DND-41 (cell line): Measurements from ENCODE around the gene EPHB4.

ENCODE experiments used
- EZH2 ChIP-seq: IDR thresholded peaks from 3 replicates; pipeline ENCODE4 v1.6.1; 2012; ENCODE audit warnings: borderline replicate concordance, low read depth, mild to moderate bottlenecking, moderate library complexity, low read length, inconsistent platforms; ENCODE audit not compliant: severe bottlenecking
- TF ChIP-seq, protein P1 (sequence below): IDR thresholded peaks from 2 replicates; pipeline ENCODE4 v1.5.1; 2012; ENCODE audit warnings: borderline replicate concordance, low read length, moderate library complexity, mild to moderate bottlenecking; ENCODE audit not compliant: poor library complexity, severe bottlenecking; ENCODE audit errors: extremely low read depth

DNA sequence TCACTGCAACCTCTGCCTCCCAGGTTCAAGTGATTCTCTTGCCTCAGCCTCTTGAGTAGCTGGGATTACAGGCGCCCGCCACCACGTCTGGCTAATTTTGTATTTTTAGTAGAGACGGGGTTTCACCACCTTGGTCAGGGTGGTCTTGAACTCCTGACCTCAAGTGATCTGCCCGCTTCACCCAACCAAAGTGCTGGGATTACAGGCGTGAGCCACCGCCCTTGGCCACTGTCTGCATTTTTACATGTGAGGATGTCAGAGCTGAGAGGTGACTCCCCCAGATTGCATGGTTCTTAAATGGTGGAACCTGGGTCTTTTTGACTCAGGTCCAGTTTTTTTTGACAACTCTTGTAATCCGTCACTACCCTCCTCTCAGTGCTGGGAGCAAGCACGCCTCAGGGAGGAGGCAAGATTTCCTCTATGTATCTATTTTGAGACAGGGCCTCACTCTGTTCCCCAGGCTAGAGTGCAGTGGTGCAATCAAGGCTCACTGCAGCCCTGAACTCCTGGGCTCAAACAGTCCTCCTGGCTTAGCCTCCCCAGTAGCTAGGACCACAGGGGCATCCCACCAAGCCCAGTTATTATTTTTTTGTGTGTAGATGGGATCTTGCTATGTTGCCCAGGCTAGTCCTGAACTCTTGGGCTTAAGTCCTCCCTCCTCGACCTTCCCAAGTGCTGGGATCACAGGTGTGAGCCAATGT, 46.4 kb upstream of the EPHB4 start:
- TF ChIP-seq, protein P1, sequence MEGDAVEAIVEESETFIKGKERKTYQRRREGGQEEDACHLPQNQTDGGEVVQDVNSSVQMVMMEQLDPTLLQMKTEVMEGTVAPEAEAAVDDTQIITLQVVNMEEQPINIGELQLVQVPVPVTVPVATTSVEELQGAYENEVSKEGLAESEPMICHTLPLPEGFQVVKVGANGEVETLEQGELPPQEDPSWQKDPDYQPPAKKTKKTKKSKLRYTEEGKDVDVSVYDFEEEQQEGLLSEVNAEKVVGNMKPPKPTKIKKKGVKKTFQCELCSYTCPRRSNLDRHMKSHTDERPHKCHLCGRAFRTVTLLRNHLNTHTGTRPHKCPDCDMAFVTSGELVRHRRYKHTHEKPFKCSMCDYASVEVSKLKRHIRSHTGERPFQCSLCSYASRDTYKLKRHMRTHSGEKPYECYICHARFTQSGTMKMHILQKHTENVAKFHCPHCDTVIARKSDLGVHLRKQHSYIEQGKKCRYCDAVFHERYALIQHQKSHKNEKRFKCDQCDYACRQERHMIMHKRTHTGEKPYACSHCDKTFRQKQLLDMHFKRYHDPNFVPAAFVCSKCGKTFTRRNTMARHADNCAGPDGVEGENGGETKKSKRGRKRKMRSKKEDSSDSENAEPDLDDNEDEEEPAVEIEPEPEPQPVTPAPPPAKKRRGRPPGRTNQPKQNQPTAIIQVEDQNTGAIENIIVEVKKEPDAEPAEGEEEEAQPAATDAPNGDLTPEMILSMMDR: no peak
- no peak for TF ChIP-seq EZH2
